HFF-Myc (cell line): ENCODE results near the gene TXNL4B.

Source experiments
- DNase-seq: peaks from one replicate; pipeline ENCODE4 v3.0.0-alpha.2; 2011; ENCODE audit warnings: low read depth; ENCODE audit errors: extremely low read depth
- H3K4me3 ChIP-seq: replicated peaks from 2 replicates; pipeline ENCODE4 v1.5.1; 2011; ENCODE audit warnings: low read depth, mild to moderate bottlenecking, control low read depth, low read length
- CTCF ChIP-seq: IDR thresholded peaks from 2 replicates; pipeline ENCODE4 v1.5.1; 2012; ENCODE audit warnings: mild to moderate bottlenecking, low read depth, low read length, control low read depth; ENCODE audit errors: missing control alignments

TXNL4B gene

DNA sequence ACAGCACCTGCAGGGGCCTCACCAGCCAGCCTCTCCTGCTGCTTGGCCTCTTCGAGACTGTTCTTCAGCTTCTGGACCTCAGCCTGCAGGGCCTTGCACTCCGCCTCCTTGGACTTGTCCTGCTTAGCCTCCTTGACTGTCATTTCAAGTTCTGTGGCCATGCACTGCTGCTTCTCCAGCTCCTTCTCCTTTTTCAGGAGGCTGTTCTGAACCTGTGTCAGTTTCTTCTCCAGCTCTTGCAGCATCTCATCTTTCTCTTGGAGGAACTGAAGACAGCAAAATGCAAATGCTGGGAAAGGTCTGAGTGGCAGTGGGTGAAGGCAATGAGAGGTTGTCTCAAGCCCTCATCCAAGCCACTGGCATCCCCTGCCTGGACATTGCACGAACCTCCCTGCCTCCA lies 39.3 kb upstream of the TXNL4B start:
- no peak for DNase-seq
- H3K4me3 ChIP-seq, result no peak overlapping the region
- TF ChIP-seq CTCF, result no peak

DNA sequence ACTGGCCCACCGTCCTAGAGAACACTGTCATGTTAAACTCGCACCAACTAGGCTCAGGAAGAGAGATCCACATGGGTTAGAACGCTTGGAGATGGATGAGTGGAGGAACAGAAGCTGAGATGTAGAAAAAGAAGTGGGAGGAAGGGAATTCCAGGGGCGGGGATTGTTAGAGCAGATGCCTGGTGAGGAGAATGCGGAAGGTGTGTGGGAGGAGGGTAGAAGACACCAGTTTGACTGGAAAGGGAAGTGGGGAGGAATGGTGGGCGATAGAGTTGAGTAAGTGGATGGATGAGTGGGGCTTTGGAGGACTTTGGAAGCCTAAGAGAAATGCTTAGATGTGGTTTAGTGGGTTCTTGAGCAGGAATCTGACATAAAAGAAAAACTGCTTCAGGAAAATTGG lies 37.6 kb upstream of the TXNL4B start:
- no peak overlapping the region for H3K4me3 ChIP-seq
- no peak for TF ChIP-seq CTCF
- DNase-seq, result no peak

DNA sequence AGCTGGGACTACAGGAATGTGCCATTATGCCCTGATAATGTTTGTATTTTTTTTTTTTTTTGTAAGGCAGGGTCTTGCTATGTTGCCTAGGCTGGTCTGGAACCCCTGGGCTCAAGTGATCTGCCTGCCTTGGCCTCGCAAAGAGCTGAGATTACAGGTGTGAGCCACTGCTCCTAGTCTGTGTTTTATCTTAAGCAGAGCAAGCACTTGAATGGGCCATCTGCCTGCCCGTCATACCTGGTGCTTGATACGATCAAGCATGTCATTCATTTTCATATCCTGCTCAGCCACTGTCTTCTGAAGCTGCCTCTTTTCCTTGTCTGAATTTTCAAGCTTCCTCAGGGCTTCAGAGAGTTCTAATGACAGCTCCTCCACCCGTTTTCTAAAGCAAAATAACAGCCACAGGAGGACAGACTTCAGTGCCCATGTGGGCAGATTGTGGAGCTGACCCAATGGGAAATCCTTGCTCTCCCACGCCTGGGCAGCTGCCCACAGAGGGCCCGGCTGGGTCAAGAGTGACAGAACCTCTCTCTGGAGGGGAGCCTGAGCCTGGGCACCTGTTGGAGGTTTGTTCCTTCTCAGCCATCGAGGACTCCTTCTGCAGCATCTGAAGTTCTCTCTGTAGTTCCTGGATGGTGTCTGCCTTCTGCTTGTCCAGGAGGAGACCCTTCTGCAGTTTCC lies 36.7 kb upstream of the TXNL4B start:
- DNase-seq, result no peak
- no peak for TF ChIP-seq CTCF
- no peak overlapping the region for H3K4me3 ChIP-seq

DNA sequence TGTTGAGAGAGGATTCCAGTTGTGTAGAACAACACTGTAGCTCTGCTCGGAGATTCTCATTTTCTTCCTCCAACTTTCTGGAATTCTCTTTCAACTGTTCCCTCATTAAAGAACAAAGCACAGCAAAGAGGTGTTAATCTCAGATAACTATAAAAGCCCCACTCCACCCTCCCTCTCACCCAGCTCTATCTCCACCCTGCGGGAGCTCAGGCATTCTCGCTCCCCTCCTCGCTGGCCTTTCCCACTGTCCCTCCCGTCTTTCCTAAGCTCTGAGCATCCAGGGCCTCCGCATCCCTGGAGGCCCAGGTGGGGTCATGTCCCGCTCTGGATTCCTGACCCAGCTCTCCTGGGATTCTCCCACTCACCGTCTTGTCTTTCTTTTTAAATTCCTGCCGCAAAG lies 35.3 kb upstream of the TXNL4B start:
- DNase-seq, result no peak
- no peak overlapping the region for H3K4me3 ChIP-seq
- TF ChIP-seq CTCF, result no peak

DNA sequence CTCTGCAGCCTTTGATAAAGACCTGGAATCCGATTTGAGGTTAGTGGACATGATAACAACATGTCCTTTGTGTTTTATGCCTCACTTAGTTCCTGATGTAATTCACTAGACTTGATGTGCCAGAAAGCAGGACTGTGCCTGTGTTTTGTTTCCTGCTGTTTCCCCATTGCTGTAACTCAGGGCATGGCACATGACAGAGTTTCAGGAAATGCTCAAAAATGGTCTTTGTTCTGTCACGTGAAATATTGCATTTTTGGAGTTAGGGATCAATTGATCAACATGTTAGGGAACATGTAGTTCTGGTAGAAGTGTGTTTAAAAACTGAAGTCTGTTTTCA lies 33.0 kb upstream of the TXNL4B start:
- DNase-seq, result no peak
- H3K4me3 ChIP-seq, result no peak overlapping the region
- no peak for TF ChIP-seq CTCF

GRCh38 chr16:72125635-72126428 lies 32.4 kb upstream of the TXNL4B start:
- DNase-seq, result no peak
- H3K4me3 ChIP-seq, result no peak overlapping the region
- no peak for TF ChIP-seq CTCF
